ENCODE measurements around the gene GSN. TPM values are rescaled to one million over a fixed set of nuclear protein-coding genes. Genes with fewer than 3 reads are reported as not detected.

The GSN gene
- total and polyA plus RNA-seq, 2 of the 13 experiments (the other 11 are each of a cell fraction or from before 2014, with no cell fraction given) = 294 to 307 TPM

DNA sequence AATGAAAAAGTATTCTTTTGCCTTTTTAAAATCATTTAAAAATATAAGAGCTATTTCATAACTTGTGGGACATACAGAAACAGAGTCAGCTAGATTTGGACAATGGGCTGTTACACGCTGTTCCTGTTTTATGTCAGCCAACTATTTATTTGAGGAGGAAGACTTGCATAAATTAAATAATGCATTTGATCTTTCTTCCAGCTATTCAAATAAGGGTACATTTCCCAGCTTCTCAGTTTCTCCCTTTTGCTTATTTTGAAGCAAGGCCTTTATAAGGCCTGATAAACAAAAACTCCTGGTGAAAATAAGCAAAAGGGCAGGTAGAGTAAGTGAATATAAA lies 95.6 kb downstream of the GSN start (continued):
- TF ChIP-seq ZNF446 (CRISPR knock-in tag; IDR thresholded peaks at IDR 0.05) (no peak), SIN3A (IDR thresholded peaks at IDR 0.05; ENCODE audit: borderline replicate concordance, low read depth, low read length) (no peak), MLLT10 (CRISPR knock-in tag; IDR thresholded peaks at IDR 0.05) (no peak), ZNF430 (CRISPR knock-in tag; IDR thresholded peaks at IDR 0.05) (no peak), ZNF703 (CRISPR knock-in tag; IDR thresholded peaks at IDR 0.05; ENCODE audit: borderline replicate concordance) (no peak), ZNF672 (CRISPR knock-in tag; IDR thresholded peaks at IDR 0.05) (no peak), ZNF20 (CRISPR knock-in tag; IDR thresholded peaks at IDR 0.05) (no peak), CBX5 (CRISPR knock-in tag; IDR thresholded peaks at IDR 0.05; ENCODE audit: borderline replicate concordance) (no peak), KDM4B (CRISPR knock-in tag; IDR thresholded peaks at IDR 0.05) (no peak), GATA4 (IDR thresholded peaks at IDR 0.05; ENCODE audit: borderline replicate concordance, low read depth) (no peak)
- TF ChIP-seq, protein P1, sequence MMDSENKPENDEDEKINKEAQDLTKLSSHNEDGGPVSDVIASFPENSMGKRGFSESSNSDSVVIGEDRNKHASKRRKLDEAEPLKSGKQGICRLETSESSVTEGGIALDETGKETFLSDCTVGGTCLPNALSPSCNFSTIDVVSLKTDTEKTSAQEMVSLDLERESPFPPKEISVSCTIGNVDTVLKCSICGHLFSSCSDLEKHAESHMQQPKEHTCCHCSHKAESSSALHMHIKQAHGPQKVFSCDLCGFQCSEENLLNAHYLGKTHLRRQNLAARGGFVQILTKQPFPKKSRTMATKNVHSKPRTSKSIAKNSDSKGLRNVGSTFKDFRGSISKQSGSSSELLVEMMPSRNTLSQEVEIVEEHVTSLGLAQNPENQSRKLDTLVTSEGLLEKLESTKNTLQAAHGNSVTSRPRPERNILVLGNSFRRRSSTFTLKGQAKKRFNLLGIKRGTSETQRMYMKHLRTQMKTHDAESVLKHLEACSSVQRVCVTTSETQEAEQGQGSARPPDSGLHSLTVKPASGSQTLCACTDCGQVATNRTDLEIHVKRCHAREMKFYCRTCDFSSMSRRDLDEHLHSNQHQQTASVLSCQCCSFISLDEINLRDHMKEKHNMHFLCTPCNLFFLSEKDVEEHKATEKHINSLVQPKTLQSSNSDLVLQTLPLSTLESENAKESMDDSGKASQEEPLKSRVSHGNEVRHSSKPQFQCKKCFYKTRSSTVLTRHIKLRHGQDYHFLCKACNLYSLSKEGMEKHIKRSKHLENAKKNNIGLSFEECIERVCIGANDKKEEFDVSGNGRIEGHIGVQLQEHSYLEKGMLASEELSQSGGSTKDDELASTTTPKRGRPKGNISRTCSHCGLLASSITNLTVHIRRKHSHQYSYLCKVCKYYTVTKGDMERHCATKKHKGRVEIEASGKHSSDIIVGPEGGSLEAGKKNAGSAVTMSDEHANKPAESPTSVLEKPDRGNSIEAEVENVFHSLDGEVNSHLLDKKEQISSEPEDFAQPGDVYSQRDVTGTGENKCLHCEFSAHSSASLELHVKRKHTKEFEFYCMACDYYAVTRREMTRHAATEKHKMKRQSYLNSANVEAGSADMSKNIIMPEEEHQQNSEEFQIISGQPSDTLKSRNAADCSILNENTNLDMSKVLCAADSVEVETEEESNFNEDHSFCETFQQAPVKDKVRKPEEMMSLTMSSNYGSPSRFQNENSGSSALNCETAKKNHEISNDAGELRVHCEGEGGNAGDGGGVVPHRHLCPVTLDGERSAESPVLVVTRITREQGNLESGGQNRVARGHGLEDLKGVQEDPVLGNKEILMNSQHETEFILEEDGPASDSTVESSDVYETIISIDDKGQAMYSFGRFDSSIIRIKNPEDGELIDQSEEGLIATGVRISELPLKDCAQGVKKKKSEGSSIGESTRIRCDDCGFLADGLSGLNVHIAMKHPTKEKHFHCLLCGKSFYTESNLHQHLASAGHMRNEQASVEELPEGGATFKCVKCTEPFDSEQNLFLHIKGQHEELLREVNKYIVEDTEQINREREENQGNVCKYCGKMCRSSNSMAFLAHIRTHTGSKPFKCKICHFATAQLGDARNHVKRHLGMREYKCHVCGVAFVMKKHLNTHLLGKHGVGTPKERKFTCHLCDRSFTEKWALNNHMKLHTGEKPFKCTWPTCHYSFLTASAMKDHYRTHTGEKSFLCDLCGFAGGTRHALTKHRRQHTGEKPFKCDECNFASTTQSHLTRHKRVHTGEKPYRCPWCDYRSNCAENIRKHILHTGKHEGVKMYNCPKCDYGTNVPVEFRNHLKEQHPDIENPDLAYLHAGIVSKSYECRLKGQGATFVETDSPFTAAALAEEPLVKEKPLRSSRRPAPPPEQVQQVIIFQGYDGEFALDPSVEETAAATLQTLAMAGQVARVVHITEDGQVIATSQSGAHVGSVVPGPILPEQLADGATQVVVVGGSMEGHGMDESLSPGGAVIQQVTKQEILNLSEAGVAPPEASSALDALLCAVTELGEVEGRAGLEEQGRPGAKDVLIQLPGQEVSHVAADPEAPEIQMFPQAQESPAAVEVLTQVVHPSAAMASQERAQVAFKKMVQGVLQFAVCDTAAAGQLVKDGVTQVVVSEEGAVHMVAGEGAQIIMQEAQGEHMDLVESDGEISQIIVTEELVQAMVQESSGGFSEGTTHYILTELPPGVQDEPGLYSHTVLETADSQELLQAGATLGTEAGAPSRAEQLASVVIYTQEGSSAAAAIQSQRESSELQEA (CRISPR knock-in tag; IDR thresholded peaks at IDR 0.05; ENCODE audit: not compliant biosample characterization) = no peak
- TF ChIP-seq, protein P2, sequence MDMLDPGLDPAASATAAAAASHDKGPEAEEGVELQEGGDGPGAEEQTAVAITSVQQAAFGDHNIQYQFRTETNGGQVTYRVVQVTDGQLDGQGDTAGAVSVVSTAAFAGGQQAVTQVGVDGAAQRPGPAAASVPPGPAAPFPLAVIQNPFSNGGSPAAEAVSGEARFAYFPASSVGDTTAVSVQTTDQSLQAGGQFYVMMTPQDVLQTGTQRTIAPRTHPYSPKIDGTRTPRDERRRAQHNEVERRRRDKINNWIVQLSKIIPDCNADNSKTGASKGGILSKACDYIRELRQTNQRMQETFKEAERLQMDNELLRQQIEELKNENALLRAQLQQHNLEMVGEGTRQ (IDR thresholded peaks at IDR 0.05; ENCODE audit: low read depth, low read length) = no peak
- TF ChIP-seq, protein P2 (CRISPR knock-in tag; IDR thresholded peaks at IDR 0.05; ENCODE audit: borderline replicate concordance) = no peak
- TF ChIP-seq, protein P3, sequence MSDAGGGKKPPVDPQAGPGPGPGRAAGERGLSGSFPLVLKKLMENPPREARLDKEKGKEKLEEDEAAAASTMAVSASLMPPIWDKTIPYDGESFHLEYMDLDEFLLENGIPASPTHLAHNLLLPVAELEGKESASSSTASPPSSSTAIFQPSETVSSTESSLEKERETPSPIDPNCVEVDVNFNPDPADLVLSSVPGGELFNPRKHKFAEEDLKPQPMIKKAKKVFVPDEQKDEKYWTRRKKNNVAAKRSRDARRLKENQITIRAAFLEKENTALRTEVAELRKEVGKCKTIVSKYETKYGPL (CRISPR knock-in tag; IDR thresholded peaks at IDR 0.05) = no peak

Data from HepG2 (cell line).